WERI-Rb-1 (cell line): ENCODE results near the gene PPP4R1.

Experiments used
- DNase-seq: peaks from one replicate; pipeline ENCODE4 v3.0.0-alpha.2; 2020
- H3K27ac ChIP-seq: fragments of 250-450 bp; sonication (Bioruptor Pico); 2 replicates; pipeline ENCODE4 v1.5.1; 2020; ENCODE audit warnings: mild to moderate bottlenecking, moderate library complexity
- H3K27me3 ChIP-seq: fragments of 250-450 bp; sonication (Bioruptor Pico); 2 replicates; pipeline ENCODE4 v1.5.1; 2021; ENCODE audit warnings: mild to moderate bottlenecking, low read depth, moderate library complexity; ENCODE audit not compliant: insufficient read depth, severe bottlenecking
- H3K36me3 ChIP-seq: fragments of 250-450 bp; sonication (Bioruptor Pico); 2 replicates; pipeline ENCODE4 v1.5.1; 2020; ENCODE audit warnings: mild to moderate bottlenecking, moderate library complexity
- H3K4me3 ChIP-seq: 2 replicates; pipeline ENCODE4 v1.5.1; 2011; ENCODE audit warnings: low read depth, mild to moderate bottlenecking, control low read depth, low read length
- H3K9me3 ChIP-seq: fragments of 250-450 bp; sonication (Bioruptor Pico); 2 replicates; pipeline ENCODE4 v1.5.1; 2021; ENCODE audit warnings: mild to moderate bottlenecking, moderate library complexity; ENCODE audit not compliant: severe bottlenecking
- CTCF ChIP-seq: IDR thresholded peaks from 2 replicates; pipeline ENCODE4 v1.5.1; 2011; ENCODE audit warnings: low read depth, mild to moderate bottlenecking, control low read depth, inconsistent platforms, low read length

PPP4R1 gene

GRCh38 chr18:9561759-9562158, 52.6 kb downstream of the PPP4R1 start:
- DNase-seq, result no peak
- Histone ChIP-seq H3K4me3 (no peak overlapping the region), H3K36me3 (peaks cover 58% of the 10 kb centered on the region)

GRCh38 chr18:9559253-9559652, 55.1 kb downstream of the PPP4R1 start:
- H3K27ac ChIP-seq, result no peak overlapping the region
- no peak overlapping the region for H3K4me3 ChIP-seq
- H3K9me3 ChIP-seq, result no peaks in the 10 kb centered on the region
- H3K27me3 ChIP-seq, result no peaks in the 10 kb centered on the region
- DNase-seq, result no peak
- TF ChIP-seq CTCF, result no peak
- H3K36me3 ChIP-seq, result peaks cover 83% of the 10 kb centered on the region

More at GRCh38 chr18:9561759-9562158, 52.6 kb downstream of the PPP4R1 start:
- no peak overlapping the region for H3K27ac ChIP-seq
- no peaks in the 10 kb centered on the region for H3K9me3 ChIP-seq
- TF ChIP-seq CTCF, result no peak
- H3K27me3 ChIP-seq, result no peaks in the 10 kb centered on the region

GRCh38 chr18:9558387-9559064, 55.8 kb downstream of the PPP4R1 start:
- DNase-seq, result no peak
- Histone ChIP-seq H3K27ac (no peak overlapping the region), H3K4me3 (no peak overlapping the region), H3K36me3 (peaks cover 85% of the 10 kb centered on the region), H3K9me3 (no peaks in the 10 kb centered on the region), H3K27me3 (no peaks in the 10 kb centered on the region)
- no peak for TF ChIP-seq CTCF

GRCh38 chr18:9557250-9557943, 57.0 kb downstream of the PPP4R1 start:
- peaks cover 5% of the 10 kb centered on the region for H3K9me3 ChIP-seq
- no peak overlapping the region for H3K27ac ChIP-seq
- no peak for DNase-seq
- H3K27me3 ChIP-seq, result no peaks in the 10 kb centered on the region
- no peak overlapping the region for H3K4me3 ChIP-seq
- peaks cover 85% of the 10 kb centered on the region for H3K36me3 ChIP-seq
- no peak for TF ChIP-seq CTCF

GRCh38 chr18:9552616-9553015, 61.7 kb downstream of the PPP4R1 start:
- Histone ChIP-seq H3K4me3 (no peak overlapping the region), H3K9me3 (peaks cover 5% of the 10 kb centered on the region), H3K36me3 (peaks cover 86% of the 10 kb centered on the region), H3K27me3 (no peaks in the 10 kb centered on the region), H3K27ac (no peak overlapping the region)
- no peak for DNase-seq
- no peak for TF ChIP-seq CTCF
